ENCODE measurements around the gene P2RX1. TPM values are rescaled to one million over a fixed set of nuclear protein-coding genes. Genes with fewer than 3 reads are reported as not detected.
"Not testable (repeated sequence)": the region's sequence is repeated elsewhere in the genome, so short reads cannot be mapped to it uniquely, and the experiment has no call there.

Gene P2RX1
- total and polyA plus RNA-seq, 8 donors = 1.7 to 12.1 (median 2.3) TPM

DNA sequence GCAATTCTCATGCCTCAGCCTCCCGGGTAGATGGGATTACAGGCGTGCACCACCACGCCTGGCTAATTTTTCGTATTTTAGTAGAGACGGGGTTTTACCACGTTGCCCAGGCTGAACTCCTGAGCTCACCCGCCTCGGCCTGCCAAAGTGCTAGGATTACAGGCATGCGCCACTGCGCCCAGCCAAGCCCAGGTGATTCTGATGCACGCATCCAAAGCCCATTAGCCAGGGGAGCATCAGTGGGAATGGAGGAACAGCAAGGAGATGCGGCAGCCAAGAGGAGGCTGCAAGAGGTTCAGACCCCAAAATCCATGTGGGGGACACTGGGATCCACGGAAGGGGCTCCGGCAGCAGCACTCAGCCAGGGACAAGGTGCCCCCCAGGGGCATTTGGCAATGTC, 35.9 kb upstream of the P2RX1 start:
- H3K27me3 ChIP-seq = no peaks in the 10 kb centered on the region
- DNase-seq (no peak), ATAC-seq (no peak)
- intact Hi-C loops (cut with DNase I) = no loop called here
- no peak for TF ChIP-seq CTCF (IDR thresholded peaks at IDR 0.05)
- H3K27ac ChIP-seq = no peak overlapping the region
- peaks cover 0 to 13% of the 10 kb centered on the region in 2 donors for H3K4me1 ChIP-seq
- no peaks in the 10 kb centered on the region for H3K9me3 ChIP-seq
- peaks cover 0 to 43% of the 10 kb centered on the region in 2 donors for H3K36me3 ChIP-seq
- no peak overlapping the region for H3K4me3 ChIP-seq

DNA sequence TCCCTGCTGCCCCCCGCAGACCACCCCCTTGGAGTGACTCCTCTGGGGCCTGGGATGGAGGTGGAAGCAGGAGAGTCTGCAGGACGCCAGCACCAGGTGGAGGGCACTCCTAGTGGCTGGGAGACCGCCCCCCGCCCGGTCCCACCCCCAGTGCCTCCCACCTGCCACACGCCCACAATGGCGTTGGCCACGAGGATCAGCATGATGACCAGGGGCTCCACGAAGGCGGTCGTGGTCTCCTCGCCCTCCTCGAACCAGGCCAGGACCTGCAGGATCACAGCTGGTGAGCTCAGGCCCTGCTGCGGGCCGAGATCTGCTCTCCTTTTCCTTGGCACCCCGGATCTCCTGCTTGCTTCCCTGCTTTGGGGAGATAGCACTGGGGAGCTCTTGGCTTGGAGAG, 35.2 kb upstream of the P2RX1 start:
- H3K27ac ChIP-seq = no peak overlapping the region

GRCh38 chr17:3951003-3951402, 34.7 kb upstream of the P2RX1 start:
- Histone ChIP-seq H3K27ac (no peak overlapping the region), H3K9me3 (no peaks in the 10 kb centered on the region), H3K36me3 (peaks cover 0 to 55% of the 10 kb centered on the region in 2 donors), H3K4me1 (peaks cover 0 to 13% of the 10 kb centered on the region in 2 donors), H3K4me3 (no peak overlapping the region), H3K27me3 (no peaks in the 10 kb centered on the region)
- TF ChIP-seq CTCF (IDR thresholded peaks at IDR 0.05) = no peak
- no peak for DNase-seq
- ATAC-seq = no peak
- intact Hi-C loops (cut with DNase I) = no loop called here

More for the DNA sequence above, 35.2 kb upstream of the P2RX1 start:
- TF ChIP-seq CTCF (IDR thresholded peaks at IDR 0.05) = no peak
- Histone ChIP-seq H3K4me1 (peaks cover 0 to 13% of the 10 kb centered on the region in 2 donors), H3K4me3 (no peak overlapping the region), H3K36me3 (peaks cover 0 to 50% of the 10 kb centered on the region in 2 donors), H3K9me3 (no peaks in the 10 kb centered on the region), H3K27me3 (no peaks in the 10 kb centered on the region)
- intact Hi-C loops (cut with DNase I) = no loop called here
- DNase-seq (no peak), ATAC-seq (no peak)

GRCh38 chr17:3950584-3950983, 34.3 kb upstream of the P2RX1 start:
- no peak for TF ChIP-seq CTCF (IDR thresholded peaks at IDR 0.05)
- Histone ChIP-seq H3K4me3 (no peak overlapping the region), H3K27me3 (no peaks in the 10 kb centered on the region), H3K9me3 (no peaks in the 10 kb centered on the region), H3K27ac (no peak overlapping the region), H3K4me1 (peaks cover 0 to 9% of the 10 kb centered on the region in 2 donors), H3K36me3 (peaks cover 0 to 59% of the 10 kb centered on the region in 2 donors)
- DNase-seq (no peak), ATAC-seq (no peak)
- intact Hi-C loops (cut with DNase I) = no loop called here

GRCh38 chr17:3949418-3949817, 33.2 kb upstream of the P2RX1 start:
- TF ChIP-seq CTCF (IDR thresholded peaks at IDR 0.05) = no peak
- no peak overlapping the region for H3K4me3 ChIP-seq
- intact Hi-C loops (cut with DNase I) = no loop called here
- ATAC-seq (no peak), DNase-seq (no peak)
- H3K27me3 ChIP-seq = no peaks in the 10 kb centered on the region
- peaks cover 0 to 70% of the 10 kb centered on the region in 2 donors for H3K36me3 ChIP-seq
- H3K4me1 ChIP-seq = no peaks in the 10 kb centered on the region
- no peak overlapping the region for H3K27ac ChIP-seq
- H3K9me3 ChIP-seq = no peaks in the 10 kb centered on the region

DNA sequence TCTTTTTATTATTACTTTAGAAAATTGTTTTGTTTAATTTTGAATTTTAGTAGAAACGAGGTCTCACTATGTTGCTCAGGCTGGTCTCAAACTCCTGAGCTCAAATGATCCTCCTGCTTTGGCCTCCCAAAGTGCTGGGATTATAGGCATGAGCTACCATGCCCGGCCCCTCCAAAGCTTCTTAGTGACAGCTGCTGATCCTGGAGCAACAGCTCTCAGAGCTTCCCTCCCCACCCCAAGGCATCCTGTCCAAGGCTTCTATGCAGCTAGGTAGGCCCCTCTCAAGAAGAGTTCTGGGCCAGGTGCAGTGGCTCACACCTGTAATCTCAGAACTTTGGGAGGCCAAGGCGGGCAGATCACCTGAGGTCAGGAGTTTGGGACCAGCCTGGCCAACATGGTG, 32.3 kb upstream of the P2RX1 start:
- not testable (repeated sequence) for DNase-seq

More for the DNA sequence above, 32.3 kb upstream of the P2RX1 start:
- ATAC-seq; intact Hi-C loops (cut with DNase I); H3K27me3 ChIP-seq; H3K27ac ChIP-seq; H3K9me3 ChIP-seq; H3K4me1 ChIP-seq; H3K4me3 ChIP-seq: not testable (repeated sequence)
- H3K36me3 ChIP-seq = peaks cover 0 to 79% of the 10 kb centered on the region in 2 donors

All from left lung (tissue), 10 donors.